Lung (tissue), 12 donors: ENCODE results near the gene UGT1A5. TPM values are rescaled to one million over a fixed set of nuclear protein-coding genes. Genes with fewer than 3 reads are reported as not detected.

Source experiments
- ATAC-seq: fragments of 200-7000 bp; cut with Tn5 transposase; one replicate; pipeline ENCODE4 v1.9.1; 2020; ENCODE audit warnings: moderate number of reproducible peaks; ENCODE audit not compliant: insufficient read depth, low FRiP score
- DNase-seq, 3 donors: peaks; one replicate each; pipeline ENCODE4 v3.0.0-alpha.2; 2013 to 2017
- H3K27ac ChIP-seq, 2 donors: one replicate each; pipeline ENCODE4 v1.5.1; 2013; ENCODE audit warnings: mild to moderate bottlenecking in 2 of 2, moderate library complexity in 2 of 2, control low read depth in 1 of 2, inconsistent platforms in 1 of 2, low read depth in 1 of 2, low read length in 1 of 2
- H3K27me3 ChIP-seq, 3 donors: one replicate each; pipeline ENCODE4 v1.5.1; 2013; ENCODE audit warnings: low read length in 2 of 3; ENCODE audit not compliant: control insufficient read depth in 3 of 3, insufficient read depth in 3 of 3
- H3K36me3 ChIP-seq, 4 donors: one replicate each; pipeline ENCODE4 v1.5.1; 2013; ENCODE audit warnings: low read length in 4 of 4, mild to moderate bottlenecking in 1 of 4, moderate library complexity in 1 of 4; ENCODE audit not compliant: control insufficient read depth in 4 of 4, insufficient read depth in 4 of 4
- H3K4me1 ChIP-seq, 5 donors: one replicate each; pipeline ENCODE4 v1.5.1; 2013; ENCODE audit warnings: low read length in 5 of 5, mild to moderate bottlenecking in 2 of 5, moderate library complexity in 1 of 5; ENCODE audit not compliant: control insufficient read depth in 5 of 5, insufficient read depth in 5 of 5
- H3K4me3 ChIP-seq: one replicate; pipeline ENCODE4 v1.5.1; 2013; ENCODE audit warnings: mild to moderate bottlenecking, control low read depth, moderate library complexity
- H3K9ac ChIP-seq, 2 donors: one replicate each; pipeline ENCODE4 v1.5.1; 2013; ENCODE audit warnings: low read length in 2 of 2, control low read depth in 1 of 2; ENCODE audit not compliant: insufficient read depth in 1 of 2
- H3K9me3 ChIP-seq, 4 donors: one replicate each; pipeline ENCODE4 v1.5.1; 2013; ENCODE audit warnings: low read length in 3 of 4, mild to moderate bottlenecking in 1 of 4, moderate library complexity in 1 of 4; ENCODE audit not compliant: control insufficient read depth in 4 of 4, insufficient read depth in 3 of 4
- CTCF ChIP-seq: IDR thresholded peaks from 2 replicates; pipeline ENCODE4 v1.5.1; 2012; ENCODE audit warnings: mild to moderate bottlenecking; ENCODE audit errors: control extremely low read depth, extremely low read depth
- WGBS, 2 donors: extraction: QIAGEN DNeasy Blood & Tissue Kit; methylation state at CpG; one replicate each; pipeline ENCODE4 v1.1.7; 2013; 5-methylcytosine and 5-hydroxymethylcytosine counted together
- polyA plus RNA-seq, 2 donors: library from polyadenylated mRNA; stranded (reverse); fragments of 200-250 nt; gene quantifications; one replicate each; pipeline ENCODE4 v1.2.1, GENCODE V29; 2013
- total RNA-seq, 2 donors: library from RNA; depleted of rRNA in 1 of 2; stranded (reverse); fragments of >200 nt in 1 of 2; gene quantifications; one replicate each; pipeline ENCODE4 v1.2.1, GENCODE V29; 2014 to 2021
- donor health status: control.
- donor health status: control.
- donor health status: Bipolar disorder and iron deficiency.
- donor health status: healthy.
- donor health status: DM: yes; HTN: yes; CAD: no.

UGT1A5 gene
- total and polyA plus RNA-seq, 4 donors = 0.34 TPM; not detected in 3

GRCh38 chr2:233798335-233799086 is 85.8 kb downstream of the UGT1A5 start:
- H3K36me3 ChIP-seq = no peaks in the 10 kb centered on the region
- no peaks in the 10 kb centered on the region for H3K4me1 ChIP-seq
- no peak for TF ChIP-seq CTCF
- ATAC-seq (no peak), DNase-seq (no peak)
- H3K4me3 ChIP-seq = no peak overlapping the region
- no peak overlapping the region for H3K9ac ChIP-seq
- no peaks in the 10 kb centered on the region for H3K27me3 ChIP-seq
- WGBS, 2 donors = 81 to 85% methylated on average over 14 of the region's 14 CpGs
- H3K9me3 ChIP-seq = no peaks in the 10 kb centered on the region
- no peak overlapping the region for H3K27ac ChIP-seq

GRCh38 chr2:233799087-233799665 is 86.5 kb downstream of the UGT1A5 start:
- no peaks in the 10 kb centered on the region for H3K4me1 ChIP-seq
- no peak overlapping the region for H3K9ac ChIP-seq
- H3K36me3 ChIP-seq = no peaks in the 10 kb centered on the region
- no peak overlapping the region for H3K27ac ChIP-seq
- H3K4me3 ChIP-seq = no peak overlapping the region
- ATAC-seq (no peak), DNase-seq (no peak)
- no peaks in the 10 kb centered on the region for H3K9me3 ChIP-seq
- no peaks in the 10 kb centered on the region for H3K27me3 ChIP-seq
- TF ChIP-seq CTCF = no peak
- WGBS, 2 donors = 63 to 68% methylated on average over 7 of the region's 7 CpGs

- Histone ChIP-seq H3K4me3 (no peak overlapping the region), H3K27me3 (no peaks in the 10 kb centered on the region), H3K27ac (no peak overlapping the region), H3K4me1 (no peaks in the 10 kb centered on the region), H3K9me3 (no peaks in the 10 kb centered on the region), H3K9ac (no peak overlapping the region), H3K36me3 (no peaks in the 10 kb centered on the region)
- ATAC-seq = no peak
- 54 to 83% methylated on average over 5 of the region's 5 CpGs for WGBS, 2 donors
- TF ChIP-seq CTCF = no peak
- no peak for DNase-seq
Observed at GRCh38 chr2:233799716-233800115, 87.0 kb downstream of the UGT1A5 start.
